ENCODE results near the gene TGFBRAP1. TPM values are rescaled to one million over a fixed set of nuclear protein-coding genes. Genes with fewer than 3 reads are reported as not detected.

TGFBRAP1 gene
- total RNA-seq, 1 experiment from 2014 or later, result 16.7 TPM

DNA sequence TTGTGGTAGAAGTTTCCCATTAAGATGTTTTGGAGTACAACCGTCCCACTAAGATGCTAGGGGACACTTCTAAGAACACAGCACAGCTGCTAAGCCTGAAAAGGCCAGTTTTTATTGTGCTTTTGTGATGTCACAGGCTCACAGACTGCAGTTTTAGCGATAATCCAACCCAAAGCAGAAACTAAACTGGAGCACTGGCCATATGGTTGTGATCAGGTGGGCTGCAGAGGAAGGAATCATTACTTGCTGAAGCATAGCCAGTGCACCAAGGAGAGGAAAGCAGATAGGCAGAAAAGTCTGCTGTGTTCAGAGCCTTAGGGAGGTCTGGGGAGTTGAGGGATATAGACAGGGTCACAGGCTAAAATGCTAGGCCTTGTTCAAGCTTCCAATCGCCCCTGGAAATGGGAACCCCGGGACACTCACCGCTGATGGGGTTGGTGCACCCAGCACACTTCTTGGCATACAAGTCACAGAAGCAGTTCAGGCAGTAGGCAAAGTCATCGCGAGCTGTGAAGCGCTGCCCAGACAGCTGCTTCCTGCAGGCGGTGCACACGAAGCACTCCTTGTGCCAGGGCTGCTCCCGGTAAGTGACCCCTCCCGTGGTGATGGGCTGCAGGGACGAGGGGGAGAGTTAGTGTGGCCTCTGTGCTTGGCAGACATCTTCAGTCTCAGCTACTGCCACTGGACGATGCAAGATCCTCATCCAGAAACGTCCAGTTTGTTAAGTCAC is 33.5 kb upstream of the TGFBRAP1 start:
- no peaks in the 10 kb centered on the region for H3K27me3 ChIP-seq (ENCODE audit: insufficient read depth, low read depth)
- H2AFZ ChIP-seq, result no peak overlapping the region
- peaks cover 79% of the 10 kb centered on the region for H3K36me3 ChIP-seq (ENCODE audit: low read depth)
- H3K4me2 ChIP-seq, result no peak overlapping the region
- no peaks in the 10 kb centered on the region; the same call in 1 of the 2 replicates for H4K20me1 ChIP-seq (ENCODE audit: insufficient read depth)
- H3K9me2 ChIP-seq (ENCODE audit: insufficient read depth), result no peaks in the 10 kb centered on the region
- DNase-seq, result no peak
- no peaks in the 10 kb centered on the region for H3K79me2 ChIP-seq (ENCODE audit: low read depth)
- ChIA-PET POLR2A (ENCODE audit: unreplicated experiment) (no interaction called here), CTCF (no interaction called here)
- no peak overlapping the region for H3K4me3 ChIP-seq
- BruUV-seq (replicated peaks), result no TSS peak
- intact Hi-C loops (cut with micrococcal nuclease; ENCODE audit: unreplicated experiment), result no loop called here
- H3K9me3 ChIP-seq (ENCODE audit: insufficient read depth, low read depth), result no peaks in the 10 kb centered on the region
- TF ChIP-seq EZH2 (IDR thresholded peaks at IDR 0.05; ENCODE audit: low read depth), result no peak
- TF ChIP-seq, protein P1, sequence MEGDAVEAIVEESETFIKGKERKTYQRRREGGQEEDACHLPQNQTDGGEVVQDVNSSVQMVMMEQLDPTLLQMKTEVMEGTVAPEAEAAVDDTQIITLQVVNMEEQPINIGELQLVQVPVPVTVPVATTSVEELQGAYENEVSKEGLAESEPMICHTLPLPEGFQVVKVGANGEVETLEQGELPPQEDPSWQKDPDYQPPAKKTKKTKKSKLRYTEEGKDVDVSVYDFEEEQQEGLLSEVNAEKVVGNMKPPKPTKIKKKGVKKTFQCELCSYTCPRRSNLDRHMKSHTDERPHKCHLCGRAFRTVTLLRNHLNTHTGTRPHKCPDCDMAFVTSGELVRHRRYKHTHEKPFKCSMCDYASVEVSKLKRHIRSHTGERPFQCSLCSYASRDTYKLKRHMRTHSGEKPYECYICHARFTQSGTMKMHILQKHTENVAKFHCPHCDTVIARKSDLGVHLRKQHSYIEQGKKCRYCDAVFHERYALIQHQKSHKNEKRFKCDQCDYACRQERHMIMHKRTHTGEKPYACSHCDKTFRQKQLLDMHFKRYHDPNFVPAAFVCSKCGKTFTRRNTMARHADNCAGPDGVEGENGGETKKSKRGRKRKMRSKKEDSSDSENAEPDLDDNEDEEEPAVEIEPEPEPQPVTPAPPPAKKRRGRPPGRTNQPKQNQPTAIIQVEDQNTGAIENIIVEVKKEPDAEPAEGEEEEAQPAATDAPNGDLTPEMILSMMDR (conservative IDR thresholded peaks at IDR 0.05), result no peak
- H3F3A ChIP-seq (ENCODE audit: insufficient read depth, low read depth), result peaks cover 57% of the 10 kb centered on the region
- H3K4me1 ChIP-seq (replicated peaks; ENCODE audit: insufficient read depth), result no peaks in the 10 kb centered on the region
- no peak overlapping the region for H3K27ac ChIP-seq

DNA sequence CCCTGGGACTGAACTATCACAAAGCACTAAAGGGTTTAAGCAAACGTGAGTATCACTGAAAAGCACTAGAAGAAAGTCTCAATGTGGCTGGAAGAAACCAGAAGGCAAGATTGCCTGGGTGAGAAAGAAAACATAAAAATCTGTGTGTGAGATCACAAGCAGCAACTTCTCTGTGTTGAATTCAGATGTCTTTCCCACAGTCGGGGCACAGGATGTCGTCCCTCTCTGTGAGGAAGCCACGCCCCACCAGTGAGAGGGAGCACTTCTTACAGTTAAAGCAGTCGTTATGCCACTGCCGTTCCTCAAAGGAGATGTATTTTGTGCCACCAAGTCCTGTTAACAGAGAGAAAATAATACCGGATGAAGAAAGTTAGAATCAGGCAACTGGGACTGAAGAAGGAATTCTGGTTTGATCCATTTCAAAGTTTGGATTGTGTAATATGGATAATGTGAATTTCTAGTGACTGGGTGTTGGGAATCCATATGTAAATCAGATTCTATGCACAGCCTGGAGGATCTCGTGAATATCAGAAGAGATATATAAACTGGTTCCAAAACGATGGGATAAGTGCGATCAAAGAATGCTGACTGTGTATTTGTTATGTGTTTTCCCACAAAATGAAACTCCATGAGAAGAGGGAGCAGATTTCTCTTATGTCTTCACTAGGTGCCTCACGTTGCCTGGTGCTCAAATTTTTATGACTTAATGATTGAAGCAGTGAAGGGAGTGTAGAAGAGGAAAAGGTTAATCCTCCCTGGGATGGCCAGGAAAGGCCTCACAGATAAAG is 31.8 kb upstream of the TGFBRAP1 start:
- H3F3A ChIP-seq (ENCODE audit: insufficient read depth, low read depth), result peaks cover 74% of the 10 kb centered on the region
- H3K27ac ChIP-seq, result no peak overlapping the region
- H4K20me1 ChIP-seq (ENCODE audit: insufficient read depth), result no peaks in the 10 kb centered on the region
- no TSS peak for BruUV-seq (replicated peaks)
- DNase-seq, result no peak
- peaks cover 70% of the 10 kb centered on the region for H3K36me3 ChIP-seq (ENCODE audit: low read depth)
- H3K27me3 ChIP-seq (ENCODE audit: insufficient read depth, low read depth), result no peaks in the 10 kb centered on the region
- no peak overlapping the region for H3K4me2 ChIP-seq
- no peaks in the 10 kb centered on the region for H3K9me2 ChIP-seq (ENCODE audit: insufficient read depth)
- H3K4me1 ChIP-seq (replicated peaks; ENCODE audit: insufficient read depth), result no peaks in the 10 kb centered on the region
- H3K9me3 ChIP-seq (ENCODE audit: insufficient read depth, low read depth), result no peaks in the 10 kb centered on the region
- H3K4me3 ChIP-seq, result no peak overlapping the region
- H2AFZ ChIP-seq, result no peak overlapping the region
- intact Hi-C loops (cut with micrococcal nuclease; ENCODE audit: unreplicated experiment), result no loop called here
- TF ChIP-seq EZH2 (IDR thresholded peaks at IDR 0.05; ENCODE audit: low read depth), result no peak
- TF ChIP-seq, protein P1 (conservative IDR thresholded peaks at IDR 0.05), result no peak
- CTCF ChIA-PET, result no interaction called here
- POLR2A ChIA-PET (ENCODE audit: unreplicated experiment), result no interaction called here
- no peaks in the 10 kb centered on the region for H3K79me2 ChIP-seq (ENCODE audit: low read depth)

DNA sequence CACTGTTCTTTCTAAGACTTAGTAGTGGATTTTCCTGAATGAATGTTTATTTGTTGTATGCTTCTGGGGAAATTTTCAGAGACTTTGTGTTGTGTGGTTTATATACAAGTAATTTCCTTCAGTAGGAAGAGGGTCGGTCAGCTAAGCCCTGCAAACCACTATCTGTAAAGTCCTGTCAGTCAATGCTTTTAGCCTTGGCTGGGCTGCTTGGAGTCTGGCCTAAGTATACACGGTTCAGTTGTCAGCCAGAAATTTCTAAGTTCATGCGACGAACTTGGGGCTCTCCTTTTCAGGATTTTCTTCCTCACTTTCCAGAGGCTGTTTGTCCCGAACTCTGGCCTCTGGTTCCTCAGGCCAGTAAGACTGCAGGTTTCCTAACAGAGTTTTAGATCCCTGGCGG is 29.1 kb upstream of the TGFBRAP1 start:
- no peaks in the 10 kb centered on the region for H3K79me2 ChIP-seq (ENCODE audit: low read depth)
- no peaks in the 10 kb centered on the region for H3K9me3 ChIP-seq (ENCODE audit: insufficient read depth, low read depth)
- no peaks in the 10 kb centered on the region for H4K20me1 ChIP-seq (ENCODE audit: insufficient read depth)
- BruUV-seq (replicated peaks), result no TSS peak
- H3F3A ChIP-seq (ENCODE audit: insufficient read depth, low read depth), result peaks cover 78% of the 10 kb centered on the region
- no peak for TF ChIP-seq EZH2 (IDR thresholded peaks at IDR 0.05; ENCODE audit: low read depth)
- TF ChIP-seq, protein P1 (conservative IDR thresholded peaks at IDR 0.05), result no peak
- no peaks in the 10 kb centered on the region for H3K9me2 ChIP-seq (ENCODE audit: insufficient read depth)
- no peaks in the 10 kb centered on the region for H3K4me1 ChIP-seq (replicated peaks; ENCODE audit: insufficient read depth)
- H2AFZ ChIP-seq, result no peak overlapping the region
- DNase-seq, result no peak
- no peak overlapping the region for H3K27ac ChIP-seq
- H3K36me3 ChIP-seq (ENCODE audit: low read depth), result peaks cover 50% of the 10 kb centered on the region
- no peaks in the 10 kb centered on the region for H3K27me3 ChIP-seq (ENCODE audit: insufficient read depth, low read depth)
- POLR2A ChIA-PET (ENCODE audit: unreplicated experiment), result no interaction called here
- intact Hi-C loops (cut with micrococcal nuclease; ENCODE audit: unreplicated experiment), result no loop called here
- H3K4me2 ChIP-seq, result no peak overlapping the region
- CTCF ChIA-PET, result no interaction called here
- no peak overlapping the region for H3K4me3 ChIP-seq

All from PC-9 (cell line).